GM19035 (cell line): ENCODE measurements around the gene PLSCR4.

ENCODE experiments used
- ATAC-seq: cut with Tn5 transposase; IDR thresholded peaks from one replicate; pipeline ENCODE4 v1.9.1; 2021; ENCODE audit not compliant: unreplicated experiment

Gene PLSCR4

DNA sequence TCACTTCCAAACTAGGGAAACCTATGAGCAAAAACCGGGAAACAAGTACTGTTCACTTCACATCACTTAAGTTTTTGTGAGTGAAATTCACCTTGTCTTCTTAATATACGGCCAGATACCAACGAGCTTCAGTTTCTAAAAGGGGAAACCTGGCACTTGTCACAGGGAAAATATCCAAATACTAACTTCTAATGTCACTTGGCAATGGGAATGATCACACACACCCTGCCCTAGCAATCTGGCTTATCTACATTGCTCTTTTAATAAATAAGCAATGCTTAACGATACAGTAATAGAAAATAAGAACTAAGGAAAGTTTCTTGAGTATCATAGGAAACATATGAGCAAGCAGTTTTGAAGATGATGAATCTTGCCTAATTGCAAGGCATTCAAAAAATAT lies 55.3 kb downstream of the PLSCR4 start:
- ATAC-seq: no peak

DNA sequence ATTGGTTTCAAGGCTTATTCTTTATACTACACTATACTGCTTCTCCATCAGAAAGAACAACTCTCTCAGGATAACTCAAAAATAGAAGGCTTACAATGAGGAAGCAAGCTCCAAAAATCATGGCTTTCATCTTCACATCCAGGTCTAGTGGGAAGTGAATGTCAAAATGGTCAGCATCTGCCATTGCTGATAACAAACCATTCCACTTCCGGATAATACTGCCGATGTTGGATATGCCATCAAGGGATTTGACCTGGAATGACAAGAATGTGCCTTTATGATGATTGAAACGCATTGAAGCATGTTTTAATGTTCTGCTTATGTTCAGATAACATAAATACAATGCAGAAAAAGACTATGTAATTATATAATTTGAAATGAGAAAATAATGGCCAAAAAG lies 55.9 kb downstream of the PLSCR4 start:
- ATAC-seq: no peak

DNA sequence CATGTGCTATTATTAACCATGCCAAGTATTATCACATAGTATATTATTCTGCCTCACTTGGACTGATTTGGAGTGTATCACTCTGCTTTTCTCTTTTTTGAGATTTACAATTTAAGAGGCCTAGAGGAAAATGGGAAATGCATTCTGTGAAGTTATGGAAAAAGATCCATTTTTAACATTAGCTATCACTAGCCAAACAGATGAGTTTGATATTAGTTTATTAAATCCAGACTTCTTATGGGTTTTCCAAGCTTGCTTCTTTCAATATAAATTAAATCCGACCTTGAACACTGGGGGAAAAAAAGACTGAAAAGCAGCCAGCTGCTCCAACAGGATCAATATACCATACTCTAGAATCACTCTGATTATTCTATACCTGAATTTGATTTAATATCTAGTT lies 59.9 kb downstream of the PLSCR4 start:
- ATAC-seq: no peak

DNA sequence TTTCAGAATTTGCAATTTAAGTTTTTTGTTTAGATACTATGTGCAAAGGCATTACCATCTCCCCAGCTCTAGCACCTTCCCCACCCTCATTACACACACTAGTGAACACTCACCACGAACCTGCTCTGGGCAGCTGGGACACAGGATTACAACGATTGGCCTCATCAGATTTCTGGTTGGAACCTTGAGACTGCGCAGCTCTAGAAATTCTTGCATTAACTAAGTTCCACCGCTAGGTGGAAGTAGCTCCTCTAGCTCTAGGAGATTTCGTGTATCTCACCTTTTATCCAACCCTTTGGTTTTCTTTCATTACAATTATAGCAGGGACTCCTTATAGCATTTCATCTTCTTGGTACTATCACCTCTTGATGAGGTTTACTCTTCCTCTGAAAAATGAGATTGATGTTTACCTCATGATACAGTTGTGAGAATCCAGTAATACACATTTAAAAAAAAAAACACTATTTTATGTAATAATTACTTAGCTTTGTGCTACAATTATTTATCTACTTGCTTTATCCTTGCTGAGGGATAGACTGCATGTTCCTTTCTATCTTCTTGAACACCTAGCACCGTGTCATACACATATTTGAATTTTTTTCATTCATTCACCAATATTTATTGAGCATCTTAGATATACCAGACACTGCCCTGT lies 61.3 kb downstream of the PLSCR4 start:
- peak; percentile 98 for ATAC-seq

DNA sequence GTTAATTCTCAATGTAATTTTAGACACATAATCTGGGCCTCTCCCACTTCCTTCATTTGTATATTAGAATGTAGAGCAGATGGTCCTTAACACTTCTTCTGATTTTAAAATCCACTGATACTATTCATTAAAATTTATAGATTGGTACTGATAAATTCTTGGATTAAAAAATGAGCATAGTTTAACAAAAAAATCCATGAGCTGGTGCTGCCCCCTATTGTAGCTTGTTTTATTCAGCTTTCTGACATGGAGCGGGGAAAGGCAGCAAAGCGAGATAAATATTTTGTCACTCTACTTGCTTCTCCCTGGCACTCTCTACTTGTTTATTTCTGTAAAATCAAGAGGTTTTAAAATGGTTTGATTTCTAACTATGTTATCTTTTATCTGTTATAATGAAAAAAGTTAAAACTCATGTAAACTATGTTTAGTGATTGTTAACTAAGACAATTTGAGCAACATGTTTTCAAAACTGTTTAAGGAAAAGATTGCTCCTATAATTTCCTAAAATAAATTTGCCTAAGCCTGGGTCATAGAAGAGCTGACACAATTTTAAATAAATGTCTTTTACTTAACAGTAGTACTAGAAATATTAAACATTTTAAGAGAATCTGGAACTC lies 63.5 kb downstream of the PLSCR4 start:
- ATAC-seq: no peak

DNA sequence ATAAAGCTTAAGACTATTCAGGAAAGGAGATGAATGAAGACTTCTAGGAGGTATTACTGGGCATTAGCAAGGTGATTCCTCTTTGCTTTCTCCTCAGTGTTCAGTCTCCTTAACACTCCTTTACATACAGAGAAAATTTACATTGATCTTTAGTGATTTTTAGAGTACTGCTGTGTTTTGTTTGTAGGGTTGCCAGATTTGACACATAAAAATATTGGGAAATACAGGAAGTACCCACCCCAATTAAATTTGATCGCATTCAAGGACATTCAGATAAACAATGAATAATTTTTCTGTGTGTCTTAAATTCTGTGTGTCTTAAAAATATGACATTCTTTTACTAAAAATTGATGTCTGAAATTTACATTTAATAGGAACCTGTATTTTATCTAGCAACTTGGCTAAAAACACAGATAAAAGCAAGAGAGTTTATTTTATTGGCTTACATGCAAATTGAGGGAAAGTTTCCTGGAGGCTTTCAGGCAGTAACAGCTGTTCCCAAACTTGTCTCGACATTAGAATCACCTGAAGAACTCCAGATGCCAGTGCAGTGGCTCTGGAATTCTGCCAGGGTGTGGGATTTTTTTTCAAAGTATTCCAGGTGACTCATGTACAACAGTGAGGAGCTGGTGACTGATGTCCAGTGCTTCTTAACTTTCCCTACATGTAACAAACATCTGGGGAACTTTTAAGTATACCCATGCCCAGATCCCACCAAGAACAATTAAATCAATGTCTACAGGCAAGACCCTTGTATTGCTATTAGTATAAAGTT lies 66.5 kb downstream of the PLSCR4 start:
- ATAC-seq: no peak

DNA sequence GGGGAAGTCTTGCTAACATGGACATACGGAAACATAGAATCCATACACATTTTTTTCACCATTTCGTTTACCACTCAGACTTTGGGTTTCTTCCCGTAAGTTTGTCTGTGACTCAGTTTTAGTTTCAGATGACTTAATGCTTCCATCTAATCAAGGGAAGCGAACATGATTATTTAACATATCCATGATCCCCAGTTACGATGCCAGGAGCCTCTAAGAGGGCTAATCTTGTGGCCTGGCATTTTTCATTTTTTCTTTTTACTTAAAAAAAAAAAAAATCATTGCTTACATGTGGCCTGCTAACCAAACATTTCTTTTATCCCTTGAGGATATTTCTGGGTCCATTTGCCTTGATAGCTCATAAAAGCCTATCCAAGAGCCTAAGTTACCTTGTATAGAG lies 69.7 kb downstream of the PLSCR4 start:
- no peak for ATAC-seq

DNA sequence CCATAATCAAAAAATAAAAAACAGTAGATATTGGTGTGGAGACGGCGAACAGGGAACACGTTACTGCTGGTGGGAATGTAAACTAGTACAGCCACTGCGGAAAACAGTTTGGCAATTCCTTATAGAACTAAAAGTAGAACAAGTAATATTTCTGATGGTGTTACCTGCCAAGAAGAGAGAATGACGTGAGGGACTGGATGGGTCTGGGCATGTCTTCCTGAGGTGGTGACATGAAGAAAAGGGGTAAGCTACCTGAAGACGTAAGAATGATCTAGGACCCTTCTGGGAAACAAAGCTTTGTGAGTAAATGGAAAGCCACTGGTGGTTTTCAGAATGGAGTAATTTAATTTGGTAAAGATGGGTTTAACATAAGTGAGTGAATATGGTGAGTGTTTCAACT lies 70.5 kb downstream of the PLSCR4 start:
- ATAC-seq: no peak

DNA sequence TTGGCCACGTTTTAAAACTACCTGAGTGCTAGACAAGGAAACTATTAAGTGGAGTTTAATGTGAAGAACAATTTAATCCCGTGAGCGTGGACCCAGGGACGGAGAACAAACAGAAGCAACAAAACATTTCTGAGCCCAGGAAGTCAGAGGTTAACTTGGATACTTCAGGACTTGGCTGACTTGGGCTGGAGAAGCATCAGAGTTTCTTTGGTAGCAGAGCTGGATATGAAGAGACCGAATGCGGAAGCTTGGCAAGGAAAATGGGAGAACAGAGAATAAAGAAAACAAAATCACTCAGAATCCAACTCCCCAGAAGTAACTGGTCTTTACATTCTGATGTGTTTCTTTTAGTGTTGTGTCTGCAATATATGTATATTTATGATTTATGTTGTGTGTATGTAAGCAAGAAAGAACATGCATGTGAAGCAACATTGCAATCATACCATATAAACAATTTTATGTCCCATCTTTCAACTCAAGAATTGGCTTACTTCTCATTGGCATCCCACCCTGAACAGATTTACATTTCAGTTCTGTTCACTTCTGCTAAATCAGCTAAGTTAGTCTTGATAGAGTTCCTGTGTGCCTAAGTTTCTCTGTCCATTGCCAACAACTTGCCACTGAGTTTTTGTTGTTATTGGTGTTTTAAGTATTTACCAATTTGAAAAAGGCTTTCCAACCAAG lies 72.8 kb downstream of the PLSCR4 start:
- no peak for ATAC-seq

DNA sequence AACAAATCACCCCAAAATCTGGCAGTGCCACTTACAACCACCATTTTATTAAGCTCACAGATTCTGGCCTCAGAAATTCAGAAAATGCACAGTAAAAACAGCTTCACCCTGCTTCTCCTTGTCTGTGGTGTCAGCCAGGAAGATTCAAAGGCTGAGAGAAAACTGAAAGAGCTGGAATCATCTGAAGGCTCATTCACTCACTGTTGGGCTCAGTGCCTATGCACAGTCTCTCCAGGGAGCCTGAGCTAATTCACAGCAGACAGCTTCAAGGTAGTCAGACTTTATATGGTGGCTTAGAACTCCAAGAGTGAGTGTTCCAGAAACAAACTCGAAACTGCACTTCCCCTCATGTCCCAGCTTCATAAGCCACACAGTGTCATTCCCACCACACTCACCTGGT lies 73.4 kb downstream of the PLSCR4 start:
- ATAC-seq: no peak

DNA sequence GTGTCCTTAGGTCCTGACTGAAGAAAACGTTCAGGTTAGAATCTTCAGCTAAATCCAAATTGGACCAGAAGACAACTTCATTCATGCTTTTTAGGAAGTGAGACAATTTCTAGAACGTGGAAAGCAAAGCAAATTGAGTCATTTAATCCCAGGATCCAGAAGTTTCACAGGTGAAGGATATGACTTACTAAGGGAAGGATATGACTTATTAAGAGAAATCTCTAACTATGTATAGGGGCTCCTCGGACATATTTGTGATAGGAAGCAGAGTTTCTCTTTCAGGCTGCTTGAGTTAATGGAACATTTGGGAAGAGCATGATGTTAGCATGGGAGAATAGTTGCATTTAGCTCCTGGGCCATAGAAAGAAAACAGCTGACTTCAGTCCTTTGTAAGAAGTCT lies 73.8 kb downstream of the PLSCR4 start:
- ATAC-seq: no peak

DNA sequence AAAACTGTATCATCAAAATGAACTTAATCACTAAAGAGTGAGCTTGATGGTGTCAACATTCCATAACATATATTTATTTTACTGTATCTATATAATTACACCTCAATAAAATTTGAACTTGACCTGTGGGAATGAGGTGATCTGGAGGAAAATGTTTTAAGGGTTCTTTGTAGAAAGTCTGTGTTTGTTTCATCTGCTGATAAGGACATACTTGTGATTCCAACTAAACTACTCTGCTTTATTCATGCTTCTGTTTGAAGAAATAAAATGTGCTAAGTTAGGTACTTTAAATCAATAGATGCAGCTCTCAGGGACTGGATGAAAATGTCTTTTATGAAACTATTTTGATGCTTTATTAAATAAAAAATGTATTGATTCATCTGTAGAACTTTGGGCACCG lies 78.3 kb downstream of the PLSCR4 start:
- ATAC-seq: no peak

DNA sequence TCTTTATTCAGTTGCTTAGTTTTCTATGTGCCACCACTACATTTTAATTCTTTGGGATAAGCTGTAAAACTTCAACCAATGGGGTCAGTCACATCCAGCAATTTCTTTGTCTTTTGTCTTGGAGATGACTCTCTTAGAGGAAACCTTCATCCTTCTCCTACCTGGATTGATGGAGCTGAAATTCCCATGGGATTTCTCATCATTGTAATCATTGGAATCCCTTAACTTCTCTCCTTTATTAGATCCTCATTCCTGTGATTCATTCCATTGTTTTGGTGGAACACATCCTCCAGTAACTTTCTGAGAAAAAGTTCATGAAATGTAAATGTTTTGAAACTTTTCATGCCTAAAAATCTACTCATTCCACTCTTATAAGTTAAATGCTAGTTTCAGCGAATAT lies 80.3 kb downstream of the PLSCR4 start:
- ATAC-seq: no peak

DNA sequence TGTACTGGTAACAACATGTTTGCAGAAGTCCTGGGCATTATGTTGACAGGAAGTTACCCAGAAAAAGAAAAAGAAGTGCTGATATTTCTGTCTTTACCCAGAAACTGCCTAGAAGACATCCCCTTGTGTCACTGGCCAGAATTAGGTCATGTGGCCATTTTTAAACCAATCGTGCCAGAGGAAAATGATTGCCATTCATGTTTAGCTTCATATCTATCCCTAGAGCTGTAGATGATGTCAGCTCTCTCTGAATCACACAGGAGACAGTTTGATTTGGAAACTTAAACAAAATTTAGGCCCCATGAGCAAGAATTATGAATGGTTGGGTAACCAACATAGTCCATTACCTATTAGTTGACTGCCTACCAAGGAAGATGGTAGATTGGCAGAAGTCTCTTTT lies 81.0 kb downstream of the PLSCR4 start:
- ATAC-seq: no peak

DNA sequence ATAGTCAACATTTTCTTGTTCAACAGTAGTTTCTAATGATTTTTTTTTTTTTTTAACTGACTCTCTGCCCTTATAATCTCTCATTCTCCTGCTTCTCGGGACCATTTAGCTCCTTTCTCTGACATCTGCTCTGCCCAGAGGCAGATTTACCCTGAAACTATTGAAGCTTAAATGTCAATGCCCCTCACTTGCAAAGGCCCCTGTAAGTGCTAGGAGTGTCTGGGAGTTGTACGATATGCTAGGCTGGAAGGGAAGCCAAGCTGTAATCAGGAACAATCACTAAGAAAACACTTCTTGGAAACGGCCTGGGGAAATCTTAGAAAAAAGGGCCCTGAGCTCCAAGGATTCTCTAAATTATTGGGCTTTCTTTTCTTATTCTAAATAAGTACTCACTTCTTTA lies 84.1 kb downstream of the PLSCR4 start:
- ATAC-seq: no peak

DNA sequence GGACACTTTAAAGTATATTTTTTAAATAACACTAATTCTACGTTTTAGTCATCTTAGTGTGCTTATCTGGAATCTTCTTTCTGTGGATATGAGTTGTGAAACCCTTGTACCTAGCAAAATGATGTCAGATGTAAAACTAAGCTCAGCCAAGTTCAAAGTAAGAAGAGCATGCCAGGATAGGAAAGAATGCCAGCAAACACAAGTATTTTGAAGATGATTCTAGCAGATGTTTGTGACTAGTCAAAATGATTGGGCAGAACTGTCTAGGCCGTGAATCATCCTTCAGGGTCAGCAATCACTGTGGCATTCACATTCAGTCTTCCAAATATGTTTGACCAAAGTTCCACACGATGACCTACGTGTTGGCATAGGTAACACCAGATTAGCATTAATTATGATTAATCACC lies 84.5 kb downstream of the PLSCR4 start:
- no peak for ATAC-seq

DNA sequence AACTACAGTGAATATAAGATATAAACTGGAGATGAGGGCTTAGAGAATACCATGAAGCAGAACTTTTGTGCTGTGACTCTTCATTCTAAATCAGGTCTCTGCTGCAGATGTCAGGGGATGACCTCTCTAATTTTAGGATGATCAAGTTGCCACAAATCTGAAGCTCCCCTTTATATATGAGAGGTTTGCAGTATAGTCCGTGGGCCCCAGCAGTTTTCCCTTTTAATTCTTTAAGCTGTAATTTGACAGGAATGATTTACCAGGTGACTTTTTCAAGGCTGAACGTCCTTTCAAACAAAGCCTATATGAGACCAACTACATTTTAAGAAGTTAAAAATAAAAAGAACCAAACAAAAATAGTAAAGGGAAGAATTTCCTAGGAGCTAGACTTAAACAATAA lies 85.0 kb downstream of the PLSCR4 start:
- ATAC-seq: no peak

DNA sequence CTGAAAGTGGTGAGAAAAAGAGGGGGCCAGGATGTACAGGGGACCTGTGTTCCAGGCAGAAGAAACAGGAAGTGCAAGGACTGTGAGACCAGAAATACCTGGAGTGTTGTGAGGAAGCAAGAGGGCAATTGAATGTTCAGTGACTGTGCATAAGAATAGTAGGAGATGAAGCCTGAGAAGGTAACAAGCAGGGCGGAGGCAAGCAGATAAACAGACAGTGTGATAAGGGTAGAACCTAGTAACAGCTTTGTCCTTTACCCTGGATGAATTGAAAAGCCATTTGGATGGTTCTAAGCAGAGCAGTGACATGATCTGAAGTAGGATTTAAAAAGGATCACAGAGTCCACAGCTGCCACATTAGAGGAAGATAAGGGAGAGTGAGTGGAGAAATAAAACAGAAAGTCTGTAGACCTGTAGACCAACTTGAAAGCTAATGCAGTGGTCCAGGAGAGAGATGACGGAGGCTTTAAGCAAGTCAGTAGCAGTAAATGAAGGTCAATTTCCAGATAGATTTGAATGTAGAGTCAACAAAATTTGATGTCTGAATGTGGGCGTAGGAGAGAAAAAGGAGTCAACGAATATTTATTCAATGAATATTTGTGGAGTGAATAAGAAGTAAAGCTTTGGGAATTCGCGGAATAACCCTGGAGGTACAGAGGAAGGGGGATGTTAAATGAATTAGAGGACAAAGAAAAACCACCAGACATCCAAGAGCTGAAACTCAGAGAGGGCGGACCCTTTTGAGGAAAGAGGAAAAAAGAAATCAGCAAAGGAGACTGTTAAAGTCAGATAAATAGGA lies 85.7 kb downstream of the PLSCR4 start:
- ATAC-seq: no peak

DNA sequence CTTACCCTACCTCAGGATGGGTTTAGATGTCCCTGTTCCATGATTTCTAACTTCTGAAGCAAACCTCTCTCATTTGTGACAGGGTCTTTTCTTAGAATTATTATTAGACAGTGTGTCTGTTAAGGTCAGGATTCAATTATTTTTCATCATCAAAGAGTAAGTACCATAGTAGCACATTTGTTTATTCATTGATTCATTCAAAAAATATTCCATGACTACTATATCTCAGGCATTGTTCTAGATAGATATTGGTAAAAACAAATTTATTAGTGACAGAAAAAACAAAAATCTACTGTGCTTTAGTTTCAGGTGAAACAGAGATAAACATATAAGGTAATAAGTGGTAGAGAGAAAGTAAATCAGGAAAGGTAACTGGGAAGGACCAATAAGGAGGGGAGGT lies 86.4 kb downstream of the PLSCR4 start:
- ATAC-seq: no peak

DNA sequence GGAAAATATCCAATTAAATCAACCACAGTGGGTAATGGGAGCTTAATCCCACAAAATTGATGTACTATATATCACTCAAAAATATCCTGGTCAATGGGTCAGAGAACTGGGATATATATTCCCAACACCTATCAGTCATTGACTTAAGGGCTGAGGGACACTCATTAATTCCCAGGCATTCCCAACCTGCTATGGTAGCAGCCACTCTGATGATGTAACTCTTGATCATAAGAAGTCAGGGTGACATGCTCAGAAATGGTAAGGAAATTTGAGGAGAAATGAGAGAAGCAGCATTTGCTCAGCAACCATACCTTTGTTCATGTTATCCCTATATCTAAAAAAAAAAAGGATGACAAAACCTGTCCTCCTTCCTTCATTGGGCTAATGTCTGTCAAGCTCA lies 86.8 kb downstream of the PLSCR4 start:
- no peak for ATAC-seq

DNA sequence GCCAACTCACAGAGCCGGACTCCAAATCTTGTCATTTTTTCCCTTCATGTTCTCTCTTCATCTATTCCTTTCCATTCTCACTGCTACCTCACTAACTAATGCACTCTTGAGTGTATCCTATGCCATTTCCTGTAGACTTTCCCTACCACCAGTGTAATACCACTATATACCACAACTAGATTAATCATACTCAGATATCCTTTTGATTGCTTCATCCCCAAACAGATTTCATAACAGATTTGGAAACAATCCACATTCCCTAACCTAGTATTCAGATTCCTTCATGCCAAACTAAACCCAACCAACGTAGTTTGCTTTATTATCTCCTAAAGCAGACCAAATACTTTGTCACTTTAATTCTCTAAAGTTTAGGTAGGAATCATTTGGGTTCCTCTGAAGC lies 87.3 kb downstream of the PLSCR4 start:
- no peak for ATAC-seq
